ENCODE data around the gene PIEZO1. TPM values are rescaled to one million over a fixed set of nuclear protein-coding genes. Genes with fewer than 3 reads are reported as not detected.

PIEZO1 gene
- total RNA-seq, 1 experiment from 2014 or later: 71.1 TPM

DNA sequence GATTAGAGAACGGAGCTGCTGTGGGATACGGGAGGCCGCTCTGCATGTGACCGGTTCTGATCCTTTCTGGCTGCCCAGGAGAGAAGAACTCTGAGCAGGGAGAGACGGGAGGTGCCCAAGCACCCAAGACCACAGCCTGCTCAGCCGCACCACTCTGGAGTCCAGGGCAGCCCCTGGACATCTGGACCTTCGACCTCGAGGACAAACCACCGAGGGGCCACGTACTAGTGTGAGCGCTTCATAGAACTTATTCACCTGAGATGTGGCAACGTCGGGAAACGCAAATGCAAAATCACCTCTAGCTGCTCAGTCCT lies 84.7 kb downstream of the PIEZO1 start:
- Histone ChIP-seq H3K9ac (ENCODE audit: extremely low read depth, insufficient read length, low read length) (no peak overlapping the region), H3K23ac (ENCODE audit: insufficient read length, low read depth, low read length) (no peak overlapping the region), H3K79me1 (ENCODE audit: insufficient read depth, low read depth, low read length, poor library complexity, severe bottlenecking) (peaks cover 5% of the 10 kb centered on the region), H2AK5ac (ENCODE audit: insufficient read length, low read length) (no peak overlapping the region), H2BK15ac (ENCODE audit: low read depth, low read length) (no peak overlapping the region), H3K14ac (ENCODE audit: insufficient read depth, low read length) (no peak overlapping the region), H2BK12ac (ENCODE audit: insufficient read length, low read depth, low read length) (no peak overlapping the region), H2BK120ac (ENCODE audit: low read depth, low read length, poor library complexity, severe bottlenecking) (no peak overlapping the region), H3K4ac (ENCODE audit: low read depth, low read length) (no peak overlapping the region), H3K4me2 (ENCODE audit: insufficient read depth, insufficient read length, low read length) (no peak overlapping the region), H3K9me3 (ENCODE audit: control insufficient read depth, low read depth, low read length) (no peaks in the 10 kb centered on the region), H3K27ac (ENCODE audit: insufficient read length, low read depth, low read length) (no peak overlapping the region), H2BK5ac (ENCODE audit: insufficient read length, low read length) (no peak overlapping the region), H3K79me2 (ENCODE audit: insufficient read depth, low read length) (peaks cover 3% of the 10 kb centered on the region; the same call in 1 of the 2 replicates), H3K23me2 (ENCODE audit: insufficient read length, low read depth, low read length, poor library complexity, severe bottlenecking) (peaks cover 3% of the 10 kb centered on the region), H3T11ph (ENCODE audit: low read length) (no peak overlapping the region), H4K91ac (ENCODE audit: insufficient read length, low read depth, low read length) (no peak overlapping the region), H3K56ac (ENCODE audit: insufficient read length, low read depth, low read length) (no peak overlapping the region), H4K20me1 (ENCODE audit: control insufficient read depth, insufficient read depth, insufficient read length) (no peaks in the 10 kb centered on the region), H3K4me1 (ENCODE audit: insufficient read depth, low read length) (no peaks in the 10 kb centered on the region; the same call in 1 of the 2 replicates), H2AFZ (ENCODE audit: low read length) (no peak overlapping the region), H3K18ac (ENCODE audit: insufficient read length, low read depth, low read length) (no peak overlapping the region), H3K27me3 (ENCODE audit: insufficient read depth, low read length) (no peaks in the 10 kb centered on the region), H2BK20ac (ENCODE audit: low read depth, low read length, poor library complexity, severe bottlenecking) (no peak overlapping the region), H4K8ac (replicated peaks; ENCODE audit: insufficient read length, low read depth, low read length) (no peak overlapping the region), H4K5ac (ENCODE audit: insufficient read length, low read depth, low read length) (no peak overlapping the region)
- H3K27me3 Mint-ChIP-seq (ENCODE audit: low read depth): no peaks in the 10 kb centered on the region
- no CpG with 5 or more reads among the region's 14 CpGs for WGBS (ENCODE audit: extremely low coverage, insufficient read length, low lambda C conversion rate)
- no peak overlapping the region for H3K4me3 Mint-ChIP-seq
- H3K9me3 Mint-ChIP-seq: no peaks in the 10 kb centered on the region
- peaks cover 2 to 15% (median 14%) of the 10 kb centered on the region in 3 experiments; a peak in 5 of 7 replicates for H3K36me3 Mint-ChIP-seq (ENCODE audit: insufficient read depth in 1 of 3, low read depth in 3 of 3)
- TF ChIP-seq, protein P1, sequence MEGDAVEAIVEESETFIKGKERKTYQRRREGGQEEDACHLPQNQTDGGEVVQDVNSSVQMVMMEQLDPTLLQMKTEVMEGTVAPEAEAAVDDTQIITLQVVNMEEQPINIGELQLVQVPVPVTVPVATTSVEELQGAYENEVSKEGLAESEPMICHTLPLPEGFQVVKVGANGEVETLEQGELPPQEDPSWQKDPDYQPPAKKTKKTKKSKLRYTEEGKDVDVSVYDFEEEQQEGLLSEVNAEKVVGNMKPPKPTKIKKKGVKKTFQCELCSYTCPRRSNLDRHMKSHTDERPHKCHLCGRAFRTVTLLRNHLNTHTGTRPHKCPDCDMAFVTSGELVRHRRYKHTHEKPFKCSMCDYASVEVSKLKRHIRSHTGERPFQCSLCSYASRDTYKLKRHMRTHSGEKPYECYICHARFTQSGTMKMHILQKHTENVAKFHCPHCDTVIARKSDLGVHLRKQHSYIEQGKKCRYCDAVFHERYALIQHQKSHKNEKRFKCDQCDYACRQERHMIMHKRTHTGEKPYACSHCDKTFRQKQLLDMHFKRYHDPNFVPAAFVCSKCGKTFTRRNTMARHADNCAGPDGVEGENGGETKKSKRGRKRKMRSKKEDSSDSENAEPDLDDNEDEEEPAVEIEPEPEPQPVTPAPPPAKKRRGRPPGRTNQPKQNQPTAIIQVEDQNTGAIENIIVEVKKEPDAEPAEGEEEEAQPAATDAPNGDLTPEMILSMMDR (conservative IDR thresholded peaks at IDR 0.05): no peak
- peaks cover 5 to 6% of the 10 kb centered on the region in 2 experiments for H3K4me1 Mint-ChIP-seq
- no peak overlapping the region for H3K27ac Mint-ChIP-seq
- no peak for DNase-seq
